Naive B cell (primary cell): Measurements from ENCODE around the gene PODXL2. TPM values are rescaled to one million over a fixed set of nuclear protein-coding genes. Genes with fewer than 3 reads are reported as not detected.
A peak's percentile ranks its signal among the peaks of the same experiment; 100 is the strongest.

Experiments used
- ATAC-seq, 2 donors: fragments of 150-1000 bp; cut with Tn5 transposase; 2 replicates each; pipeline ENCODE4 v1.10.0; 2021; ENCODE audit warnings: low read depth in 2 of 2, mild to moderate bottlenecking in 2 of 2, moderate library complexity in 2 of 2
- DNase-seq: peaks from one replicate; pipeline ENCODE4 v3.0.0; 2022
- H3K27ac Mint-ChIP-seq, 6 donors: one replicate each; pipeline ENCODE4 v1.8.0; 2020 to 2022; ENCODE audit warnings: mild to moderate bottlenecking in 6 of 6, mixed read lengths in 6 of 6, moderate library complexity in 5 of 6, inconsistent platforms in 2 of 6
- H3K27me3 Mint-ChIP-seq, 3 donors: one replicate each; pipeline ENCODE4 v1.8.0; 2021 to 2022; ENCODE audit warnings: mixed read lengths in 3 of 3, mild to moderate bottlenecking in 1 of 3
- H3K36me3 Mint-ChIP-seq, 2 donors: one replicate each; pipeline ENCODE4 v1.8.0; 2020 to 2022; ENCODE audit warnings: mixed read lengths in 2 of 2, inconsistent platforms in 1 of 2, mild to moderate bottlenecking in 1 of 2
- H3K4me1 Mint-ChIP-seq, 3 donors: one replicate each; pipeline ENCODE4 v1.8.0; 2020 to 2022; ENCODE audit warnings: mixed read lengths in 3 of 3, inconsistent platforms in 1 of 3, mild to moderate bottlenecking in 1 of 3, moderate library complexity in 1 of 3
- H3K4me3 Mint-ChIP-seq, 8 donors: one replicate each; pipeline ENCODE4 v1.8.0; 2020 to 2022; ENCODE audit warnings: mild to moderate bottlenecking in 8 of 8, mixed read lengths in 8 of 8, moderate library complexity in 8 of 8, inconsistent platforms in 2 of 8
- H3K9me3 Mint-ChIP-seq, 7 donors: one replicate each; pipeline ENCODE4 v1.8.0; 2020 to 2022; ENCODE audit warnings: mixed read lengths in 7 of 7, mild to moderate bottlenecking in 5 of 7, inconsistent platforms in 2 of 7, moderate library complexity in 1 of 7
- polyA plus RNA-seq, 6 donors: library from polyadenylated mRNA; unstranded; fragments of 300-500 nt; fragmentation: Illumina TruSeq; gene quantifications; one replicate each; pipeline ENCODE4 v1.2.3, GENCODE V29; 2021; ENCODE audit warnings: low read depth in 6 of 6

Gene PODXL2
- polyA plus RNA-seq, 6 donors from 2014 or later = 1.8 to 5.8 (median 2.8) TPM

DNA sequence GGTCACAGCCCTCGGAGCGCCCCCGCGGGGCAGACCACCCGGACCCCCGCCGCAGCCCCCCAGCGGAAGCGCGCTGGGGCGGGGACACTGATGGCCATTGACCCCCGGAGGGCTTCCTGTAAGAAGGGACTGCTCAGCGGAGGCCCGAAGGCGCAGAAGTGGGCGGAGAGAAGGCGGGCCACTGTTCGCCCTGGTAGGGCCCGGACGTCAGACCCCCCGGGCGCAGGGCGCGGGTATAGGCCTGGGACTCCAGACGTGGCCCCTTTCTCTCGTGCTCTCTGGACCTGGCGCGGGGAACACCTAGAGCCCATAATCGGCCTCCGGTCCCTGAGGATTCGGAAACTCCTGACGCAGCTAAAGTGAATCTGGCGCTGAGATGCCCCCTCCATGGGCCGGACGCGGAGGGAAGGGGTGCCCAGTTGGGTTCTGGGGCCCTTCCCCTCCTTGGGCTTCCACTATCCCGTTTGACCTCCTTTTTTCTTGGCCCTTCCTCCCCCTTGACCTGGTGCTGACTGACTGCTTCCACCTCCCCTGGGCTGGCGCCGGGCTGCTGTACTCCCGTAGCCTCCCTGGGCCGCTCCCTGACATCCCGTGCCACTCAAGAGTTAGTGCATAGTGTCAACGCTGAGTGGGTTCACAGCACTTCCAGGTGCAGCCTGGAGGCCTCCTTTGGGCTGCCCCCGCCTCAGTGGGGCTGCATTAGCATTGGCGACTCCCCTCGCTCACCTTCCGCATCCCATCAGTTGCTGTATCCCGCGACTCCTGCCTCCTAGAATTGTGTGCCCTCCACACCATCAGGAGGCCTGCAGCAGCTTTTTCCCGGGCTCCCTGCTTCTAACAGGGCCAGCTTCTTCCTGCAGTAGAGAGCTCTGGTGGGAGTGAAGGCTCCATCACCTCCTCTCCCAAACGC, 44.5 kb downstream of the PODXL2 start:
- H3K4me3 Mint-ChIP-seq = peak overlapping the region; percentile 86 to 93 (median 90)
- peaks cover 0 to 15% of the 10 kb centered on the region in 2 donors for H3K36me3 Mint-ChIP-seq
- DNase-seq = no peak
- H3K4me1 Mint-ChIP-seq = peaks cover 15 to 46% (median 42%) of the 10 kb centered on the region in 3 donors
- H3K27ac Mint-ChIP-seq = peak overlapping the region in 5 of 6 donors; percentile 86 to 96 (median 92)
- peak; percentile 52 to 58 for ATAC-seq
- H3K9me3 Mint-ChIP-seq = no peaks in the 10 kb centered on the region
- H3K27me3 Mint-ChIP-seq = peaks cover 0 to 8% (median 0%) of the 10 kb centered on the region in 3 donors

DNA sequence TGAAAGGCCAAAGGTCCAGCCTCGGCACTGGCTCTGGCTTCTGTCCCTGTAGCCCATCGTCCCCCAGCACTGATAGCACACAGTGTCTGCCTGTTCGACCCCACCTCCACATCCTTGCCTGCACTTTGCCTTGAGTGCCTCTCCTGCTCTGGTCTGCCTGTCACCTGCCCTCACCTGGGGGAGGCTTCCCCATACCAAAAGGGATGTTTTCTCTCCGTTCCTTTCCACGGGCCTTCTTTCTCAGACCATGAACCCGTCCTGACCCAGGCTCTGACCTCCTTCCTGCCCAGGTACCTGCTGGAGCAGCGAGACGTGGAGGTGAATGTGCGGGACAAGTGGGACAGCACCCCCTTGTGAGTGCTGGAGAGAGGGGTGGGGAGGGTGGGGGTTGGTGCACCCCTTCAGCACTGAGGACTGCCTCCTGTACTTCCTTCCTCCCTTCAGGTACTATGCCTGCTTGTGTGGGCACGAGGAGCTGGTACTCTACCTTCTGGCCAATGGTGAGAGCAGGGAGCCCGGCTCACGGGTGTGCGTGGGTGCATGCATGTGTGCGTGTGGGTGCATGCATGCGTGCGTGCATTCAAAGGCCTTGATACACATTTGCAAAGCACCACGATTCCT, 45.2 kb downstream of the PODXL2 start:
- Mint-ChIP-seq H3K4me3 (peak overlapping the region; percentile 86 to 93 (median 90)), H3K27me3 (peaks cover 0 to under 1% (median 0%) of the 10 kb centered on the region in 3 donors), H3K4me1 (peaks cover 15 to 46% (median 39%) of the 10 kb centered on the region in 3 donors), H3K9me3 (no peaks in the 10 kb centered on the region), H3K36me3 (peaks cover 0 to 15% of the 10 kb centered on the region in 2 donors), H3K27ac (peak overlapping the region in 5 of 6 donors; percentile 89 to 97 (median 94))
- ATAC-seq (no peak), DNase-seq (no peak)

DNA sequence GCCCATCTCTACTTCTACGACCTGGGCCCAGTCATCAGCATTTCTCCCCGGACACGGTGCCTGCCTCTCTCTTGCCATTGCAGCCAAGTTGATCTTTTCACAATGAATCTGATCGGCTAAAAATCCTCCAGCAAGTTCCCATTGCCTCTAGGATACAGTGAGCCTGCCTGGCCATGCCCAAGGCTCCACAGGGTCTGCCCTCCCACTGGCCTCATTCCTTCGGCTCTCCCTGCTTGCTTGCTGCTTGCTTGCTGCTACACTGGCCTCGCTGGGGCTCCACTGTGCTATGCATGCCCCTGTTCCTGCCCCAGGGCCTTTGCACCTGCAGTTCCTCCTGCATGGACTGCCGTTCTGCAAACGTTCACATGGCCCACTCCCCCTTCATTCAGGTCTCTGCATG, 45.8 kb downstream of the PODXL2 start:
- Mint-ChIP-seq H3K27ac (peak overlapping the region in 3 of 6 donors; percentile 85 to 96 (median 88)), H3K9me3 (no peaks in the 10 kb centered on the region), H3K4me1 (peaks cover 15 to 46% (median 39%) of the 10 kb centered on the region in 3 donors), H3K4me3 (peak overlapping the region; percentile 10 to 93 (median 69)), H3K36me3 (peaks cover 0 to 15% of the 10 kb centered on the region in 2 donors), H3K27me3 (no peaks in the 10 kb centered on the region)
- DNase-seq (no peak), ATAC-seq (no peak)

DNA sequence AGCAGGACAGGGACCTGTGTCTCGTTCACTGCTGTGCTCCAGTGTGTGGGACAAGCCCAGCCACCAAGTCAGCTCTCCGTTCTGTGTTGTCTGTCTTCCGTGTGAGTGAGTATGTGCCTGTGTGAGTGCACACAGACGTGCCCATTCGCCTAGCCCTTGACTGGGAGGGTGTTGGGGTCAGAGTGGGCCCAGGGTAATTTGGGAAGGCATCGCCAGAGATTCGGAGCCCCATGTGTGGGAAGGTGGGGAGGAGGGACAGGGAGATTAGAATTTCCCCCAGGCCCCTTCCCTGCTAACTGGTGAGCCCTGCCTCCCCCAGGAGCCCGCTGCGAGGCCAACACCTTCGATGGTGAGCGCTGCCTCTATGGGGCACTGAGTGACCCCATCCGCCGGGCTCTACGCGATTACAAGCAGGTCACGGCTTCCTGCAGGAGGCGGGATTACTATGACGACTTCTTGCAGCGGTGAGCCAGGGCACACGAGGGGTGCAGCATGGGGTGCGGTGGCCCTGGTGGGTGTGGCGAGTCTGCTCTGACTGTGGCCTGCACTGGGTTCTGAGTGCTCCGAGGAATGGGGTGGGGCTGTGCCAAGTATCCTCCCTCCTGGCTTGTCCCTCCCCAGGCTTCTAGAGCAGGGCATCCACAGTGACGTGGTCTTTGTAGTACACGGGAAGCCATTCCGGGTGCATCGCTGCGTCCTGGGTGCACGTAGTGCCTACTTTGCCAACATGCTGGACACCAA, 46.8 kb downstream of the PODXL2 start:
- no peak for DNase-seq

DNA sequence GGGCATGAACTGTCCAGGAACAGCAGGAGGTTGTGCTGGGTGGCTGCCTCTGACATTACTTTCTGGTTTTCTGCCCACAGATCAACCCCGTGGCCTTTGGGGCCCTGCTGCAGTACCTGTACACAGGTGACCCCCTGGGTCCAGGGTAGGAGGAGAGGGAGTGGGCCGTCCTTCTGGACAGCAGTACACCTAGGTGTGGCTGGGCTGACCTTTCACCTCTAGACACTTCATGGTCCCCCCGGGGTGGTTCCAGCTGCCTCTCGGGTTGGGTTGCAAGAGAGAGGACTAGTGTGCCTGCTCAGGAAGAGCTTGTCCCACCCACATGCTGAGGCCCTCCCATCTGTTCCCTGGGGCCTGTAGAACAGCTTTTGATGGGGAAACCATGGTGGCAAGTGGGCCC, 47.5 kb downstream of the PODXL2 start:
- DNase-seq (no peak), ATAC-seq (no peak)
- Mint-ChIP-seq H3K27me3 (no peaks in the 10 kb centered on the region), H3K27ac (no peak overlapping the region), H3K4me3 (peak overlapping the region in 1 of 8 donors; percentile 38), H3K4me1 (peaks cover 20 to 42% (median 36%) of the 10 kb centered on the region in 3 donors), H3K9me3 (no peaks in the 10 kb centered on the region), H3K36me3 (peaks cover 0 to 15% of the 10 kb centered on the region in 2 donors)

More for the DNA sequence above, 46.8 kb downstream of the PODXL2 start:
- H3K4me3 Mint-ChIP-seq = peak overlapping the region in 3 of 8 donors; percentile 39 to 93 (median 90)
- H3K27me3 Mint-ChIP-seq = no peaks in the 10 kb centered on the region
- H3K9me3 Mint-ChIP-seq = no peaks in the 10 kb centered on the region
- H3K4me1 Mint-ChIP-seq = peaks cover 15 to 45% (median 38%) of the 10 kb centered on the region in 3 donors
- ATAC-seq = no peak
- H3K36me3 Mint-ChIP-seq = peaks cover 0 to 15% of the 10 kb centered on the region in 2 donors
- no peak overlapping the region for H3K27ac Mint-ChIP-seq

DNA sequence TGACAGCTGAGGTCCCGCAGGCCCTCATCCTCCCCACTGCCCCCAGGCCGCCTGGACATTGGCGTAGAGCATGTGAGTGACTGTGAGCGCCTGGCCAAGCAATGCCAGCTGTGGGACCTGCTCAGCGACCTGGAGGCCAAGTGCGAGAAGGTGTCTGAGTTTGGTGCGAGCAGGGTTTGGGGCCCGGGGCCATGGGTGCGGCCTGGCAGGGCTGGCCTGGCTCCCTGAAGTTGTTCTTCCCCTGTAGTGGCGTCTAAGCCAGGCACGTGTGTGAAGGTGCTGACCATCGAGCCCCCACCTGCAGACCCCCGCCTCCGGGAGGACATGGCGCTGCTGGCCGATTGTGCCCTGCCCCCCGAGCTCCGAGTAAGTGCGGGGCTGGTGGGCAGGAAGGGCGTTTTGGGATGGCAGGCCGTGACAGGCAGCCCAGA, 48.0 kb downstream of the PODXL2 start:
- Mint-ChIP-seq H3K4me1 (peaks cover 25 to 42% (median 36%) of the 10 kb centered on the region in 3 donors), H3K9me3 (no peaks in the 10 kb centered on the region), H3K27me3 (no peaks in the 10 kb centered on the region), H3K27ac (peak overlapping the region in 1 of 6 donors; percentile 50), H3K4me3 (peak overlapping the region in 1 of 8 donors; percentile 63), H3K36me3 (peaks cover 0 to 15% of the 10 kb centered on the region in 2 donors)
- DNase-seq (no peak), ATAC-seq (no peak)

DNA sequence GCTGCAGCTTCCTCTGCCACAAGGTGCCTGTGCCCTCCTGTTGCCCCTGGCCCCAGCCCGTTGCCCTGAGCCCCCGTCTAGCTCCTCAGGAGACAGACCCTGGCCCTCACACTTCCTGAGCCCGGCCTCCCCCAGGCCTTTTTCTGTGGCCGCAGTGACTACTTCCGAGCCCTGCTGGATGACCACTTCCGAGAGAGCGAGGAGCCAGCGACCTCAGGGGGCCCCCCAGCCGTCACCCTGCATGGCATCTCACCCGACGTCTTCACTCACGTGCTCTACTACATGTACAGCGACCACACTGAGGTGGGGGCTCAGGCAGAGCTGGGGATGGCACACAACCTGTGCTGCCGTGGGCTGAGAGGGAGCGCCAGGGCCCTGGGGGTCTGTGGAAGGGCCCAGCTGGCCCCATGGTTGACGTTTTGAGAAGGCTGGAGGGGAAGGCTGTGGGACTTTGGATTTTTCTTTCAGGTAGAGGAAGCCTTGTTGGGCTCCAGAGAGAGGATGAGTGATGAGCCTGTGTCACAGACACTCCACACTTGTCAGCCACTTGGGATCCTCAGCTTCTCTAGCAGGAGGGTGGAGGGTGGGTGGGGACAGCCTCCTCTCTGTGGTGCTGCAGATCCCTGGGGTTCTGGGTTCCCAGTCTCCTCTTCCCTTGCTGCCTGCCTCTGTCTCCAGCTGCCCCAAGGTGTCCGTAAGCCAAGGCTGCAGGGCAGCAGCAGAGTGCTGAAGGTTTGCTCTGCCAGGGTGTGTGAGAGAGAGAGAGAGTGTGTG, 48.7 kb downstream of the PODXL2 start:
- DNase-seq (no peak), ATAC-seq (no peak)
- H3K4me3 Mint-ChIP-seq = peak overlapping the region in 1 of 8 donors; percentile 63
- peaks cover 31 to 46% (median 38%) of the 10 kb centered on the region in 3 donors for H3K4me1 Mint-ChIP-seq
- no peaks in the 10 kb centered on the region for H3K27me3 Mint-ChIP-seq
- peaks cover 0 to 15% of the 10 kb centered on the region in 2 donors for H3K36me3 Mint-ChIP-seq
- peaks cover 0 to 2% (median 0%) of the 10 kb centered on the region in 7 donors for H3K9me3 Mint-ChIP-seq
- H3K27ac Mint-ChIP-seq = peak overlapping the region in 2 of 6 donors; percentile 69 to 76

DNA sequence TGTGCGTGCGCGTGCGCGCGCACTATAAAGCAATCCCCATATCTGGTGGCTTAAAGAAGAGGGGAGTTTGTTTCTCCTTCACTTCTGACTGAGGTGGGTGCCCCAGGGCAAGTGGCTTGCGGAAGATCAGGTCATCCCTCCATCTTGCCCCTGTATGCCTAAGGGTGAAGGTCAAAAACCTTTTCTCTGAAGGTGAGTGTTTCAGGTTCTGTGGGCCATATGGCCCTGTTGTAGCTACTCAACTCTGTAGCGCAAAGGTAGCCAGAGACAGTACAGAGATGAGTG, 49.3 kb downstream of the PODXL2 start:
- peaks cover 31 to 46% (median 37%) of the 10 kb centered on the region in 3 donors for H3K4me1 Mint-ChIP-seq
- peaks cover 0 to 15% of the 10 kb centered on the region in 2 donors for H3K36me3 Mint-ChIP-seq
- no peak for DNase-seq
- no peaks in the 10 kb centered on the region for H3K27me3 Mint-ChIP-seq
- peak overlapping the region in 1 of 8 donors; percentile 63 for H3K4me3 Mint-ChIP-seq
- H3K9me3 Mint-ChIP-seq = peaks cover 0 to 2% (median 0%) of the 10 kb centered on the region in 7 donors
- no peak for ATAC-seq
- H3K27ac Mint-ChIP-seq = peak overlapping the region in 2 of 6 donors; percentile 56 to 76

DNA sequence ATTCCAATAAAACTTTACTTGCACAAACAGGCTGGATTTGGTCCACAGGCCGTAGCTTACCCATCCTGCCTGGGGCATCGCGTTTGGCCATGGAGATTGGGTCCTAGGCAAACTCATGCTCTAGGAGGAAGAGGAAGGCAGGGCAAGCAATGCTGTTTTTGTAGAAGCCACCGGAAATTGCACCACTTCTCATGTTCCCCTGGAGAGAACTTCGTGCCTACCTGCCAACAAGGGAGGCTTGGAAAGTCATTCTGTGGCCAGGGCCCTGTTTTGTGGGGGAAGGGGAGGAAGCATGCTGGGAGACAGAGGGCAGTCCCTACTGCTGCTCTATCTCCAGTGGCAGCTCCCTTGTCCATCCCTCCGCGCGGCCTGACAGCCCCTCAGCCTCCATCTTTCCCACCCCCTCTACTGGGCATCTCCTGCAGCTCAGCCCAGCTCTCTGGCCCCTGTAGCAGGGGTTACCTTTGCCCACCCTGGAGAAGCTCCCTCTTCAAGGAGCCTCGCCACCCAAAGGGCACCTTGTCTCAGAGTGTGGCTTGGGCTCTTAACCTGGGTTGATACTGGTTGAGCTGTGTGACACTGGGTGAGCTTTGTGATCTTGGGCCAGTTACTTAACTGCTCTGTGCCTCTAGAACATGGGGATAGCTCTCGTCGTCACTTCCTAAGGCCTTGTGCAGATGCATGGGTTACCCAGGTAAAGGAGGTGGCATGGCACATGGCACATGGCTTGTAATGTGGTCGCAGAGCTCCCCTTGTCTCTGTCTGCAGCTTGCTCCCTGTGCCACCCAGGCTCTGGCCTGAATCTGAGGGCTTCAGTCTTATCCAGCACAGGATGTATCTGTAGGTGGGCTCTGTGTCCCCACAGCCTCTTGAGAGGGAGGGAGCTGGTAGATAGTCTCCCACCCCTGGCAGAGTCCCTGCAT, 49.9 kb downstream of the PODXL2 start:
- DNase-seq (no peak), ATAC-seq (no peak)
- peak overlapping the region in 1 of 6 donors; percentile 56 for H3K27ac Mint-ChIP-seq
- peaks cover 0 to 2% (median 0%) of the 10 kb centered on the region in 7 donors for H3K9me3 Mint-ChIP-seq
- H3K27me3 Mint-ChIP-seq = no peaks in the 10 kb centered on the region
- H3K36me3 Mint-ChIP-seq = peaks cover 0 to 15% of the 10 kb centered on the region in 2 donors
- H3K4me1 Mint-ChIP-seq = peaks cover 31 to 40% (median 33%) of the 10 kb centered on the region in 3 donors
- H3K4me3 Mint-ChIP-seq = peak overlapping the region in 1 of 8 donors; percentile 63

DNA sequence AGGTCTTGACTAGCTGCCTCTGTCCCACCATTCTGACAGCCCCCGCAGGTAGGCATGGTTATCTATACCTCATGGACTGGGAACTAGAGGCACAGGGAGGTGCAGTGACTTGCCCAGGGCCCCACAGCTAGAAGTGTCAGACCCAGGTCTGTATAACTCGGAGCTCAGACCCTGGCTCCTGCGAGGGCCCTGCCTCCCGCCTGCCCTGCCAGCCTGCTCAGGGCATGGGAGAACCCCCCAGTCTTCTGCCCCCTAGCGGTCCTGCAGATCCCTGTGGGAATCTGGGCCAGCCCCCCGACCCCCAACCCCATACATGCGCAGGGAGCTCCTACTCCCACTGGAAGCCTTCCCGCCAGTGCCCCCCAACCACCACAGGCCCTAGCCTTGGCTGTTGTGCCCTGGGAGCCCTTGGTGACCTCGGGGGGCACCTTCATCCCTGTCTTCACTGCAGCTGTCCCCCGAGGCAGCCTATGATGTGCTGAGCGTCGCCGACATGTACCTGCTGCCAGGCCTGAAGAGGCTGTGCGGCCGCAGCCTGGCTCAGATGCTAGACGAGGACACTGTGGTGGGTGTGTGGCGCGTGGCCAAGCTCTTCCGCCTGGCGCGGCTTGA, 50.7 kb downstream of the PODXL2 start:
- no peak for ATAC-seq
- Mint-ChIP-seq H3K27me3 (no peaks in the 10 kb centered on the region), H3K4me3 (no peak overlapping the region)

DNA sequence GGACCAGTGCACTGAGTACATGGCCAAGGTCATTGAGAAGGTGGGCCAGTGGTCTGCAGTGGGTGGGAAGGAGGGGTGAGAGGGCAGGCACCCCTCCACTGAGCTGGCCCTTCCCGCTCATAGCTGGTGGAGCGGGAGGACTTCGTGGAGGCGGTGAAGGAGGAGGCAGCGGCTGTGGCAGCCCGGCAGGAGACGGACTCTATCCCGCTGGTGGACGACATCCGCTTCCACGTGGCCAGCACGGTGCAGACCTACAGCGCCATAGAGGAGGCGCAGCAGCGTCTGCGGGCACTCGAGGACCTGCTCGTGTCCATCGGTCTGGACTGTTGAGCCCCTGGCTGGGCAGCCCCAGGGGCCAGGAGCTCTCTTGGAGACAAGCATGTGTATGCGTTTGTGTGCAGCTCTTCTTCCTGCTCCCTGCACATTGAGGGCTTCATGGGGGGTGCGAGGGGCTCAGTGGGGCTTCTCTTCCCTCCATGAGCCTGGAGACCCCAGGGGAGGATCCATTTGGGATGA, 51.2 kb downstream of the PODXL2 start:
- no peaks in the 10 kb centered on the region for H3K27me3 Mint-ChIP-seq
- H3K4me1 Mint-ChIP-seq = peaks cover 20 to 27% (median 23%) of the 10 kb centered on the region in 3 donors
- H3K36me3 Mint-ChIP-seq = peaks cover 0 to 15% of the 10 kb centered on the region in 2 donors
- ATAC-seq (no peak), DNase-seq (no peak)
- H3K9me3 Mint-ChIP-seq = peaks cover 0 to 2% (median 0%) of the 10 kb centered on the region in 7 donors
- H3K27ac Mint-ChIP-seq = no peak overlapping the region
- no peak overlapping the region for H3K4me3 Mint-ChIP-seq

More for the DNA sequence above, 50.7 kb downstream of the PODXL2 start:
- no peak for DNase-seq
- H3K9me3 Mint-ChIP-seq = peaks cover 0 to 2% (median 0%) of the 10 kb centered on the region in 7 donors
- peaks cover 0 to 15% of the 10 kb centered on the region in 2 donors for H3K36me3 Mint-ChIP-seq
- no peak overlapping the region for H3K27ac Mint-ChIP-seq
- peaks cover 24 to 32% (median 28%) of the 10 kb centered on the region in 3 donors for H3K4me1 Mint-ChIP-seq
